Cardiac muscle cell (in vitro differentiated cells and primary cell): ENCODE measurements around the gene TSTD1. TPM values are rescaled to one million over a fixed set of nuclear protein-coding genes. Genes with fewer than 3 reads are reported as not detected.
A peak's percentile ranks its signal among the peaks of the same experiment; 100 is the strongest.

ENCODE experiments used
- DNase-seq, 2 donors: peaks; one replicate each; pipeline versions ENCODE4 v3.0.0 to v3.0.0-alpha.2; 2010 to 2017; ENCODE audit warnings: low read depth in 1 of 2, low spot score in 1 of 2
- H3K27ac ChIP-seq: fragments of 200-600 bp; sonication (generic); 2 replicates; pipeline ENCODE4 v1.5.1; 2016
- H3K27me3 ChIP-seq: fragments of 200-600 bp; sonication (generic); 2 replicates; pipeline ENCODE4 v1.6.0; 2016; ENCODE audit warnings: control low read depth
- H3K36me3 ChIP-seq: fragments of 200-600 bp; sonication (generic); 2 replicates; pipeline ENCODE4 v1.5.1; 2016; ENCODE audit warnings: control low read depth
- H3K4me1 ChIP-seq: fragments of 200-600 bp; sonication (generic); 2 replicates; pipeline ENCODE4 v1.8.1; 2017; ENCODE audit warnings: low read depth, mild to moderate bottlenecking, mixed run types
- H3K4me3 ChIP-seq: fragments of 200-600 bp; sonication (generic); 2 replicates; pipeline ENCODE4 v1.5.1; 2016; ENCODE audit warnings: mild to moderate bottlenecking
- H3K9me3 ChIP-seq: fragments of 200-600 bp; sonication (generic); 2 replicates; pipeline ENCODE4 v1.5.1; 2017; ENCODE audit warnings: low read depth, mild to moderate bottlenecking, control low read depth
- polyA plus RNA-seq: library from polyadenylated mRNA; unstranded; fragments of >200 nt; fragmentation: Nextera tagmentation; extraction: Ambion mirVana; gene quantifications from 2 replicates; pipeline ENCODE4 v1.2.1, GENCODE V29; 2016
- total RNA-seq: library from RNA; depleted of rRNA; stranded (reverse); fragments of >200 nt; gene quantifications from 2 replicates; pipeline ENCODE4 v1.2.3, GENCODE V29; 2016
- TF ChIP-seq, protein P1 (sequence below): IDR thresholded peaks from 2 replicates; pipeline ENCODE4 v1.5.1; 2012; ENCODE audit warnings: low read depth, mild to moderate bottlenecking, low read length

Gene TSTD1
- total and polyA plus RNA-seq, 2 experiments from 2014 or later, result 262 to 448 TPM

DNA sequence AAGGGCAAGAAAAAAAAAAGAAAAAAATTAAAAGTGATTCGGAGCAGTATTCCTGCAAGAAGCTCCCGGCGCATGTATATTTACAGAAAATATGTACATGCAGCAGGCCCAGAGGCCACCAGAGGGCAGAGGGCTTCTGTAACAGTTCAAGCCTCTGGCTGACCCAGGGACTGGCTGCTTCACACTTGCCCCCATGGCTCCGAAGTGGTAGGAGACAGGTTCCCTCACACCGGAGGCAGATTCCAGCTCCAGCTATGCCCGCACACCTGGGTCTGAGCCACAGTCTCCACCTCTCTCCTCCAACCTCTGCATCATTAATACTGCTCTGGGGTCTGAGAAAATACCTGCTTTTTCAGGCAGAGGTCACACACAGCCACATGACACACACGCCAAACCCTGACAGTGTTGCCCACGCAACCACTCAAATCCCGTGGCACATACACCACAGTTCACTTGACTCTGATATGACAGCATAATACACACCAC lies 33.2 kb upstream of the TSTD1 start:
- peak; percentile 65 to 76 for DNase-seq
- H3K27me3 ChIP-seq, result no peaks in the 10 kb centered on the region
- TF ChIP-seq, protein P1, sequence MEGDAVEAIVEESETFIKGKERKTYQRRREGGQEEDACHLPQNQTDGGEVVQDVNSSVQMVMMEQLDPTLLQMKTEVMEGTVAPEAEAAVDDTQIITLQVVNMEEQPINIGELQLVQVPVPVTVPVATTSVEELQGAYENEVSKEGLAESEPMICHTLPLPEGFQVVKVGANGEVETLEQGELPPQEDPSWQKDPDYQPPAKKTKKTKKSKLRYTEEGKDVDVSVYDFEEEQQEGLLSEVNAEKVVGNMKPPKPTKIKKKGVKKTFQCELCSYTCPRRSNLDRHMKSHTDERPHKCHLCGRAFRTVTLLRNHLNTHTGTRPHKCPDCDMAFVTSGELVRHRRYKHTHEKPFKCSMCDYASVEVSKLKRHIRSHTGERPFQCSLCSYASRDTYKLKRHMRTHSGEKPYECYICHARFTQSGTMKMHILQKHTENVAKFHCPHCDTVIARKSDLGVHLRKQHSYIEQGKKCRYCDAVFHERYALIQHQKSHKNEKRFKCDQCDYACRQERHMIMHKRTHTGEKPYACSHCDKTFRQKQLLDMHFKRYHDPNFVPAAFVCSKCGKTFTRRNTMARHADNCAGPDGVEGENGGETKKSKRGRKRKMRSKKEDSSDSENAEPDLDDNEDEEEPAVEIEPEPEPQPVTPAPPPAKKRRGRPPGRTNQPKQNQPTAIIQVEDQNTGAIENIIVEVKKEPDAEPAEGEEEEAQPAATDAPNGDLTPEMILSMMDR, result peak; percentile 66

DNA sequence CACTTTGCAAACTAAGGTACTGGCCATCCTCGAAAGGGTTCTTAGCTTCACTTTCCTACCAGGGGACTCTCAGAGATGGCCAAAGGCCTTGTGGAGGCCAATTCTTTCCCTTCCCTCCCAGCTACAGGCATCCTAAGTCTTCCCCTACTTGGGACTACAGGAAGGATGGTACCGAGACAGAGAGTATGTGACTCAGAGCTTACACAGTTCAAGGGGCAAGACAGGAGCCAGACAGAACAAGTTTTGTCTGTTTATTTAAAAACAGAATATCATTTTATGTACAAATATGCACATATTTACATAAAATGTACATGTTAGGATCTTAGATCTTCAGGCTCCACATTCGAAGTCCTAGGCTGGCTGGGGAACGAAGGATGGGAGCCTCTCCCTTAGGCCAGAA lies 32.0 kb upstream of the TSTD1 start:
- H3K27me3 ChIP-seq, result no peaks in the 10 kb centered on the region
- H3K36me3 ChIP-seq, result no peaks in the 10 kb centered on the region
- no peak overlapping the region for H3K27ac ChIP-seq
- no peaks in the 10 kb centered on the region for H3K4me1 ChIP-seq
- no peak for DNase-seq
- no peak overlapping the region for H3K4me3 ChIP-seq
- no peaks in the 10 kb centered on the region for H3K9me3 ChIP-seq
- TF ChIP-seq, protein P1, result no peak

More for the DNA sequence above, 33.2 kb upstream of the TSTD1 start:
- Histone ChIP-seq H3K4me3 (no peak overlapping the region), H3K9me3 (no peaks in the 10 kb centered on the region), H3K36me3 (no peaks in the 10 kb centered on the region), H3K4me1 (no peaks in the 10 kb centered on the region), H3K27ac (no peak overlapping the region)

DNA sequence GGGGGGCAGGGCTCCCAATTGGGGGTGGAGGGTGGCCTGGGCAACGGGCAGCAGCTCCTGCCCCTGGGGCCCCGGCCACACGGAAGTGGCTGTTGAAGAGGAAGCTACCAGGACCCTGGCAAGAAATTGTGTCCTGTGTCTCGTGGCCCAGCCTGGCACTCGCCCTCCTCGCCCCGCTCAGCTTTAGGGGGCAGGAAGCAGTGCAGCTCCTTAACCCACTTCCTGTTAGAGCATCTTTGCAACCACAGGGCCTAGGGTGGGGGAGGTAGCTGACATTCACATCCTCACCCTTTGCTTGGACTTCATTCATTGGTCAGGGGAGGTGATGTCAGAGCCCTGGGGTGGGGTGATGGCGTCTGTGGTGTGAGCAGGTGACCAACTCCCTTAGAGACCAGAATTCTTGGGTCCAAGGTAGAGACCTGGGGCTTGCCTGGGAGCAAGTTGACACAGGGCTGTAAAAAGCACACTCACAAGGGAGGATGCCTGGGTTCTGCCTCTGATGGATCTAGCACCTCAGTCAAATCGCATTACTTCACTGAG lies 31.0 kb upstream of the TSTD1 start, which contains the start of gene ARHGAP30:
Gene ARHGAP30, minus strand, starts transcription at position 161 of the 540 bp plus-strand sequence. CDS start 267 bp downstream, outside the sequence.
- no peaks in the 10 kb centered on the region for H3K36me3 ChIP-seq
- no peak within 1 kb of the TSS for H3K4me3 ChIP-seq
- H3K4me1 ChIP-seq, result no peaks in the 10 kb centered on the region
- no peak within 1 kb of the TSS for H3K27ac ChIP-seq
- DNase-seq, result no peak
- no peaks in the 10 kb centered on the region for H3K27me3 ChIP-seq
- H3K9me3 ChIP-seq, result no peaks in the 10 kb centered on the region
- TF ChIP-seq, protein P1, result no peak

DNA sequence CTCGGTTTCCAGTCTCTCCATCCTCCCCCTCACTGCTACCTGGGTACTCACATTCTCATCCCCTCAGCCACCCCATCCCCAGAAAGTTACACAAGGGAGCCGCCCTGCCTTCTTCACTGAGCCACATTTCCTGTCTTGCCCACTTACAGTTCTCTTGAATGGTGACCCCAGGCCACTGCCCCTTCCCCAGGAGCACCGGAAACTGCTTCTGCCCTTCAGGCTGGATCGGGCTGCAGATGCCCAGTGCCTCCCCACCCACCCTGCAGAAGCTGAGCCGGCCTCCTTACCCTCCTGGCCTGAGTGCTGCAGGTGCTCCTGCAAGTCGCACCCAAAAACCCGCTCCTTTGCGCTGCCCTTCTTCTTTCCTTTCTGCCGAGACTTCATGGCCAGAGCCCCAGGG lies 30.5 kb upstream of the TSTD1 start:
- Histone ChIP-seq H3K36me3 (no peaks in the 10 kb centered on the region), H3K4me3 (no peak overlapping the region), H3K27me3 (no peaks in the 10 kb centered on the region), H3K9me3 (no peaks in the 10 kb centered on the region), H3K4me1 (no peaks in the 10 kb centered on the region), H3K27ac (no peak overlapping the region)
- DNase-seq, result no peak
- TF ChIP-seq, protein P1, result no peak

DNA sequence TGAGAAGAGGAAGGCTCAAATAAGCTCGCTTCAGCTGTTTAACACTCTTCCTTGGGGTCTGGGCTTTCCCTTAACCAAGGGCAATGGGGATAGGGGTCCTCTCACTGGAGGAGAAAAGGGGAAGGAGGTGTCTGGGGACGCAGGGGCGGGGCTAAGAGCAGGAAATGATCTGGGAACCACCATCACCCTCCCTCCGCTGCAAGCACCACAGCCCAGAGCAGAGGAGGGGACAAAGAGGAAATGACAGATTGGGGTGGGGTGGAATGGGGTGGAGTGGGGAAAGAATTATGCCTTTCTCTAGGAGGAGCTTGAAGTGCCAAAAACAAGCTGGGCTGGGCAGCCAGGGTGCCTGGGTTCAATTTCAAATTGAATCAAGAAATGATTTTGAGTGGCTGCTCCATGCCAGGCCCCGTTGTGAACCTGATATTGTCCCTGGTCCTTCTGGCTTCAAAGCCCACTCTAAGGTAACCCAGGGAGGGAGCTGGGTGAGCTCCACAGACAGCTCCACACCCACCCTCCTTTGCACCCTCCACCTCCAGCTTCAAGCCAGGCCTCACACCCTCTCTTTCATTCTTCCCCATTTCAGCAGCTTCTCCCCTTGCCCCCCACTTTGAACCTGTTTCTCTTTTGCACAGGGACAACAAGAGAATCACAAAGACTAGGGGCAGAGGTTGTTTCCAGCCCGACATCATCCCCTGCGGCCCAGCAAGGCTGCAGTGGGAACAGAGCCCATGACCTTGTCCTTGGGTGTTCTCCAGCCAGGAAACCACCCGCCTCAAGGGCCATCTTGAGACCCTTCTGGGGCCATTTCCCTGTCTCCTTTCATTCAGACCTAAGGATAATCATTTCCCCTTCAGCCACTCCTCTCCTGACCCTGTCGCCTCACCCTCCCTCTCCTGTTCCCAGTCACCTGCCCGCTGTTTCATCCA lies 29.8 kb upstream of the TSTD1 start:
- TF ChIP-seq, protein P1, result no peak
- no peaks in the 10 kb centered on the region for H3K9me3 ChIP-seq
- H3K4me1 ChIP-seq, result no peaks in the 10 kb centered on the region
- no peak overlapping the region for H3K27ac ChIP-seq
- no peaks in the 10 kb centered on the region for H3K36me3 ChIP-seq
- no peaks in the 10 kb centered on the region for H3K27me3 ChIP-seq
- DNase-seq, result no peak
- no peak overlapping the region for H3K4me3 ChIP-seq
